Kasumi-1 (cell line): ENCODE data around the gene GUCY2D.
"Not testable (repeated sequence)": the region's sequence is repeated elsewhere in the genome, so short reads cannot be mapped to it uniquely, and the experiment has no call there.

ENCODE experiments used
- DNase-seq, 2 experiments: peaks; one replicate each; lab custom pipeline; 2025; lab: John Stamatoyannopoulos, UW

GUCY2D gene

GRCh38 chr17:8016632-8017424, 14.4 kb downstream of the GUCY2D start:
- no peak for DNase-seq

DNA sequence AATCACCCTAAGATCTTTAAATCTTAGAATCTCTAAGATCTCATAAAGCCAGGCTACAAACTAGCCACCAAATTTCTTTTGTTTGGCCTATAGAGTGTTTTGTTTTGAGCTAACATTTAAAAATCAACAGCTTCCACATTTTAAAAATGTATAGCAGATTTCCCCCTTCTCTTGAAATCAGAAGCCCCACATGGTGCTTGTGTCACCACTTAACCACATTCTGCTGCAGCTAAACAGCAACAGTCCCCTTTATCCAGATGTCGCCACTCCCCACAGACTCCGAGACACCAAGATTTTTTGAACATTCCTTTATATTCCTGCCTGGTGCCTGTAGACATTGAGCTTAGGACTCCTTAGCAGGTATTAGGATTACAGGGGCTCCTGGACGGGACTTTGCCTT, 16.0 kb downstream of the GUCY2D start:
- DNase-seq = no peak

- DNase-seq = no peak
Observed at GRCh38 chr17:8019166-8019565, 16.8 kb downstream of the GUCY2D start.

GRCh38 chr17:8019665-8020650, 17.5 kb downstream of the GUCY2D start:
- no peak for DNase-seq

DNA sequence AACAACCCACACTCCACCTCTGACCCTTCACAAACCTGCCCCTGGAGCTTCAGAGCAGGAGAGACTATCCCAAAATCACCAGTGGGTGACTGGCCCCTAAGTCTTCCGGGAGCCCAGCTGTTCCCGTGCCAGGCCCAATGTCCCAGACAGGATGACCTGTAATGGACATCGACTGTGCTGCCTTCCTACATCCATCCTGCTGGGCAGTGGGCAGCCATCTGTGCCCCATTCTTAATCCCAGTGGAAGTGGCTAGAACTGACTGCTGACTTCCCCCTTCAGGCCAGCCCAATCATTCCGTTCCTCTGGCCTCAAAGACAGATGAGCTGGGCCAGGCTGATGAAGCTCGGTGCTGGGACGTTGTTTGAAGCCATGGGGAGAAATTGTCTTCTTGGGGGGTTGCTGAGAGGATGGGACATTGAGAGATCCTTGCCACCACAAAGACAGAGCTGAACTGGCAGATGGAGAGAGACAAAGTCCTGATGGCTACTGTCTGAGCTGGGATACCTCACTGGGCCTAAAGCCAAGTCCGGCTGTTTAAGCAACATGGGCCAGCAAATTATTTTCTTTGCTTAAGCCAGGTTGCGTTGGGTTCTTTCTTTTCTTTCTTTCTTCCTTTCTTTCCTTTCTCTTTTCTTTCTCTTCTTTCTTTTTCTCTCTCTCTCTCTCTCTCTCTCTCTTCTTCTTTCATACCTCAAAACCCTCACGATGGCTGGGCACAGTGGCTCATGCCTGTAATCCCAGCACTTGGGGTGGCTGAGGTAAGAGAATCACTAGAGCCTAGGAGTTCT, 18.6 kb downstream of the GUCY2D start:
- no peak for DNase-seq

GRCh38 chr17:8021565-8022359, 19.3 kb downstream of the GUCY2D start:
- no peak for DNase-seq

GRCh38 chr17:8022360-8023003, 20.1 kb downstream of the GUCY2D start:
- no peak for DNase-seq

DNA sequence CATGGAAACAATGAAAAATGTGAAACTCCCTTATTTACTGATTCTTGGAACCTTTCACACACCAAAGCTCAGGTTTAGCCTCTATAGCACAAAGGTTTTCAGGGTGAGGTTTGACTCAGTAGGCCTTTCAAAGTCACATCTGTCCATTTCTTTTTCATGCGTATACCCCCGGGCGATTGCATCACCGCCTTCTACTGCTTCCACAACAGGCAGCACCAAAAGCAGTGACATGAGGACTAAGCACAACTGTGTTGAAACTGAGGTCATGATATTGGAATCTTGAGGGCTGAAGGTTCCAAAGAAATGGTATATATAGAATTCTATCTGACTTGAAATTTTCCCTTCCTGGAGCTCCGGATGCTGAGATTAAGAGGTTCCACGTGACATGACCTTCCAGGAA, 21.7 kb downstream of the GUCY2D start:
- DNase-seq = not testable (repeated sequence)

GRCh38 chr17:8025176-8025911, 22.9 kb downstream of the GUCY2D start:
- no peak for DNase-seq

DNA sequence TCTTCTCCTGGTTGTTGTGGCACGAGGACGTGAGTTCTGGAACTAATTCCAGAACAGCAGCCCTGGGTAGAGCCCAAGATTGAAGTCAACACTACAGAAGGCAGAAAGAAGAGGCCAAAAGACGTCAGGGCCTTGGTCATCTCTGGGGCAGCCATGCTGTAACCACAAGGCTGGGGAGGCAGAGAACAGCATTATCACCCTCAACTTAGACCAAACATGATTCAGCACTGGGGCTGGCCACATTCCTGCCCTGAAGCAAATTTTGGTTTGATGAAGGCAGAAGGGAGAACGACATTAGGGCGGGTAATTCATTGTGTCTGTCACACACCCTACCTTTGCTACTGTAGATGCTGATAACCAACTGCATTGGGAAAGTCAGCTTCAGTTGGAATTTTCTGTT, 26.7 kb downstream of the GUCY2D start:
- DNase-seq = no peak

DNA sequence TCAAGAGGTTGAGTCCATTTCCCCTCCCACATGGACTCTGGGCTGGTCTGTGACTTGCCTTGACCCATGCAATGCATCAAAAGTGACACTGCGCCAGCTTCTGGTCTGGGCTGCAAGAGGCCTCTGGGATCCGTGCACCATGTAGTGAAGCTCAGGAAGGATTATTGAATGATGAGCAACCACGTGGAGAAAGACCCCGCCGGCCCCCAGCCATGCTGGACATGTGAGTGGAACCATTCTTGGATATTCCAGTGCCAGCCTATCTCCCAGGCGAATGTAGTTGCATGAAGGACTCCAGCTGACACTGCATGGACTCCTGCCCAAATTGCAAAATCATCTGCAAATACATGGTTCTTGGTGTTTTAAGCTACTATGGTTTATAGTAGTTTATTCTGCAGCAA, 28.8 kb downstream of the GUCY2D start:
- no peak for DNase-seq

DNA sequence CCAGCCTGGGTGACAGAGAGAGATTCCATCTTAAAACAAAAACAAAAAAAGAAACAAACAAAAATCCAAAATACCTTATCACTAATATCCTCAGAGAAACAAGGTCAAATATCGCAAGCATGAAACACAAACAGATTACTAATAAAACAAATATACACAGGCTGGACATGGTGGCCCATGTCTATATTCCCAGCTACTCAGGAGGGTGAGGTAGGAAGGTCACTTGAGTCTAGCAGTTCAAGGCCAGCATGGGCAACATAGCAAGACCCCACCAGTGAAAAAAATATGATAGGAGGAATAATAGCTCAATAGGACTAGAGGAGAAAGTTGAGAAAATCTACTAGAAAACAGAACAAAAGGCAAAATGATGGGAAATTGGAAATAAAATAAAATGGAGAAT, 29.5 kb downstream of the GUCY2D start:
- DNase-seq = no peak

GRCh38 chr17:8032442-8032841, 30.0 kb downstream of the GUCY2D start:
- DNase-seq = no peak

DNA sequence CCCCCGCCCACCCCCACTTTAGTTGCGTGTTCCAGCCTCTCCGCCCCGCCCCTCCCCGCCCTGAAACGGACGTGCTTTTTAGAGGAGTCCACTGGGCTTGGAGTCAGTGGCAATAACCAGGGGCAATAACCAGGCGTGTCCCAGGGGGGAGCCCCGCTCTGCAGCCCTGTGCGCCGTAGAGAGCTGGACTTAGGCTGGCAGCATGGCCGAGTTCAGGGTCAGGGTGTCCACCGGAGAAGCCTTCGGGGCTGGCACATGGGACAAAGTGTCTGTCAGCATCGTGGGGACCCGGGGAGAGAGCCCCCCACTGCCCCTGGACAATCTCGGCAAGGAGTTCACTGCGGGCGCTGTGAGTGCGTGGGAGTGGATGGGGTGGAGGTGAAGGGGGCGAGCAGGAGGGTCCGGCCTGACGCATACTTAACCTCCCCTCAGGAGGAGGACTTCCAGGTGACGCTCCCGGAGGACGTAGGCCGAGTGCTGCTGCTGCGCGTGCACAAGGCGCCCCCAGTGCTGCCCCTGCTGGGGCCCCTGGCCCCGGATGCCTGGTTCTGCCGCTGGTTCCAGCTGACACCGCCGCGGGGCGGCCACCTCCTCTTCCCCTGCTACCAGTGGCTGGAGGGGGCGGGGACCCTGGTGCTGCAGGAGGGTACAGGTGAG, 36.7 kb downstream of the GUCY2D start, which contains the start of gene ALOX15B:
Gene ALOX15B (plus strand): TSS at position 106 of the 657 bp plus-strand sequence. CDS start 97 bp downstream, at position 203.
- no peak for DNase-seq

DNA sequence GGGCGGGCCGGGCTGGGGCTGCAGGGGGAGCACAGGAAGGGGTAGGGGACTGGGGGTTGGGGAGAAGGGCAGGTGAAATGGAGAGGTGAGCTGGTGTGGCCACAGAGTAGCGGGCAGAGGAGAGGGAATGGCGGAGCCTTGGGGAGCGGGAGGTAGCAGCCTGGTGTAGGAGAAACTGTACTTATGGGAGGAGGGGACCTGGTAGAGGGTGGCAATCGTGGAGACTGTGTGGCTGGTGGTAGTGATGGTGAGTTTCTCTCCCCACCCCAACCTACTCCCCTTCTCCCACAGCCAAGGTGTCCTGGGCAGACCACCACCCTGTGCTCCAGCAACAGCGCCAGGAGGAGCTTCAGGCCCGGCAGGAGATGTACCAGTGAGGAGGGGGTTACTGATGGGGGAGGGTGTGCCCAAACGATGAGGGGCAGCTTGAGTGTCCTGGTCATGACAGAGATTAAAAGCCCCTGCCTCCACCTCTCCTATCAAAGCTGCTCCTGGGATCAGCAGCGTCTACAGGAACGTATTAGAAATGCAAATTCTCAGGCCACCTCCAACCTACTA, 37.3 kb downstream of the GUCY2D start:
- DNase-seq = no peak

DNA sequence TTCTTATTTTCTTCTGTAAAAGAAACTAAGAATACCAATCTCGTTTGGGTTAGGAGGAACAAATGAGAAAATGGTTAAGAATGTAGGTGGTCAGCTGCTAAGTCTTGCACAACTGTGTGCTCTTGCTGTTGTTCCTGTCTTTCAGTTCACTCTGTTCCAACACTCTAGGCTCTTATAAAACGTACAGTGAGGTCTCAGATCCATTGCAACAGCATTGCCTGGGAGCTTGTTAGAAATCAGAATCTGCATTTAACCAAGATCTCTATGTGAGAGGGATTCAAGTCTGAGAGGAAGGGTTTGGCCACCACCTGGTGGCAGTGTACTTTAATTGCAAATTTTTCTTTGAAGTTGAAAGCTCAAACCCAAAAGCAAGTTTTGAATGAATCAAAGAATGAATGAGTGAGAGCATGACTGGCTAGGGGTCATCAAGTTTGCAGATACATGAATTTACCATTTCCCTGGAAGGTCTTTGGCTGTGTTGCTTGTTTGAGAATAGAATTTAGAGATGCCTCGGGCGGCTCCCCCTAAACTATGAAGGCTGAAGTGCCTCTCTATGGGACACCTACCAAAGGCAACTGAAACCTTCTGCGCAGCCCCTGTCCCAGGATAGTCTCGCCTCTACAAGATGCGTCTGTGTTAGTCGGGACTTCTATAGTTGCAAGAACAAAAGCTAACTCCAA, 39.0 kb downstream of the GUCY2D start:
- peak; percentile 46 to 48 for DNase-seq

GRCh38 chr17:8041979-8042378, 39.6 kb downstream of the GUCY2D start:
- no peak for DNase-seq
